K562 (cell line): Measurements from ENCODE around the gene TP53BP2. TPM values are rescaled to one million over a fixed set of nuclear protein-coding genes. Genes with fewer than 3 reads are reported as not detected.

Experiments used
- ATF4 ChIP-seq: fragments of 450-650 bp; formaldehyde crosslinking; IDR thresholded peaks from 2 replicates; pipeline ENCODE4 v1.4.0; 2022; ENCODE audit warnings: mild to moderate bottlenecking, moderate library complexity
- CXXC5 ChIP-seq: fragments of 250-450 bp; sonication (Bioruptor Pico); IDR thresholded peaks from 2 replicates; pipeline ENCODE4 v1.8.0; 2022; ENCODE audit warnings: inconsistent platforms, mild to moderate bottlenecking, moderate library complexity
- FOXK1 ChIP-seq: sonication (generic); formaldehyde crosslinking; IDR thresholded peaks from 2 replicates; pipeline ENCODE4 v1.8.0; 2022; ENCODE audit warnings: missing genetic modification reagents, mild to moderate bottlenecking, borderline replicate concordance
- FOXP1 ChIP-seq: sonication (generic); formaldehyde crosslinking; IDR thresholded peaks from 2 replicates; pipeline ENCODE4 v1.8.0; 2022; ENCODE audit warnings: mild to moderate bottlenecking, missing genetic modification reagents
- NFE2L1 ChIP-seq: fragments of 450-650 bp; IDR thresholded peaks from 2 replicates; pipeline ENCODE4 v1.6.1; 2016; ENCODE audit warnings: missing genetic modification characterization, low read depth, mild to moderate bottlenecking, missing compliant biosample characterization, moderate library complexity, borderline replicate concordance
- NR2C1 ChIP-seq, 2 experiments: fragments of 450-650 bp; IDR thresholded peaks; 2 replicates each; pipeline ENCODE4 v1.6.1; 2017; ENCODE audit warnings: mild to moderate bottlenecking in 2 of 2, antibody characterized with exemption in 1 of 2, inconsistent platforms in 1 of 2, missing compliant biosample characterization in 1 of 2, missing genetic modification characterization in 1 of 2
- RREB1 ChIP-seq: fragments of 250-450 bp; sonication (Bioruptor Pico); IDR thresholded peaks from 2 replicates; pipeline ENCODE4 v1.4.0; 2020
- TCF15 ChIP-seq: fragments of 250-450 bp; sonication (Bioruptor Pico); IDR thresholded peaks from 2 replicates; pipeline ENCODE4 v1.8.0; 2022; ENCODE audit warnings: moderate library complexity, mild to moderate bottlenecking, inconsistent platforms
- TCFL5 ChIP-seq: fragments of 250-450 bp; sonication (Bioruptor Pico); conservative IDR thresholded peaks from 2 replicates; pipeline ENCODE4 v1.6.1; 2021; ENCODE audit warnings: mild to moderate bottlenecking, moderate library complexity, matching md5 sums
- ZBTB11 ChIP-seq, 3 experiments: fragments of 200-800 bp in 1 of 3; fragments of 250-450 bp in 1 of 3; fragments of 450-650 bp in 1 of 3; sonication (Bioruptor Pico) in 1 of 3; sonication (Bioruptor generic) in 1 of 3; formaldehyde crosslinking in 1 of 3; IDR thresholded peaks; 2 replicates each; pipeline versions ENCODE4 v1.6.1 to v1.8.0; 2016 to 2022; ENCODE audit warnings: mild to moderate bottlenecking in 2 of 3, missing genetic modification characterization in 2 of 3, missing compliant biosample characterization in 1 of 3, moderate library complexity in 1 of 3
- ZNF311 ChIP-seq: fragments of 250-450 bp; sonication (Bioruptor Pico); IDR thresholded peaks from 2 replicates; pipeline ENCODE4 v1.4.0; 2020; ENCODE audit warnings: mild to moderate bottlenecking, moderate library complexity
- ZNF584 ChIP-seq: fragments of 200-800 bp; sonication (Bioruptor generic); IDR thresholded peaks from 2 replicates; pipeline ENCODE4 v1.6.1; 2016; ENCODE audit warnings: low read depth, mild to moderate bottlenecking, missing genetic modification characterization, missing compliant biosample characterization
- polyA plus RNA-seq, 8 experiments: library from polyadenylated mRNA; depleted of rRNA in 4 of 8; stranded (reverse) in 5 of 8; unstranded in 3 of 8; fragments of >200 nt; fragmentation: Nextera tagmentation in 2 of 8; fragmentation: Illumina TruSeq in 1 of 8; extraction: Ambion mirVana in 2 of 8; extraction: Trizol in 1 of 8; gene quantifications; 2 replicates each; pipeline versions ENCODE4 v1.2.1 to v1.2.3, GENCODE V29; 2011 to 2014; ENCODE audit warnings: inconsistent platforms in 1 of 8, missing spikeins in 1 of 8
- total RNA-seq, 7 experiments: library from RNA; depleted of rRNA in 6 of 7; stranded (reverse); fragments of >200 nt in 6 of 7; fragmentation: Illumina TruSeq in 2 of 7; extraction: Trizol in 2 of 7; gene quantifications; 2 replicates each; pipeline versions ENCODE4 v1.2.1 to v1.2.3, GENCODE V29; 2011 to 2021; ENCODE audit warnings: low replicate concordance in 1 of 7

Gene TP53BP2
- total and polyA plus RNA-seq, 9 of the 15 experiments (the other 6 are each of a cell fraction or from before 2014, with no cell fraction given) = 17.0 to 69.6 (median 40.1) TPM

- TF ChIP-seq RREB1 (CRISPR knock-in tag) (no peak), NR2C1 (IDR thresholded peaks at IDR 0.05) (no peak), NR2C1 (tag; IDR thresholded peaks at IDR 0.05) (peak; percentile 84), ZBTB11 (CRISPR knock-in tag; IDR thresholded peaks at IDR 0.05) (peak in 1 of 3 experiments; percentile 72; a peak in 1 of 6 replicates), FOXP1 (CRISPR knock-in tag) (no peak), NFE2L1 (tag) (peak; percentile 54; the same call in 1 of the 2 replicates), ATF4 (CRISPR knock-in tag) (peak; percentile 44; the same call in 1 of the 2 replicates), ZNF584 (no peak), ZNF311 (CRISPR knock-in tag) (peak; percentile 95), CXXC5 (CRISPR knock-in tag) (peak; percentile 73), TCFL5 (CRISPR knock-in tag) (0 out of 2 replicates have a peak, but pooled peaks have one; percentile 61), FOXK1 (CRISPR knock-in tag) (no peak), TCF15 (CRISPR knock-in tag) (peak; percentile 95)
These were observed 61.2 kb downstream of the TP53BP2 start (continued) for GRCh38 chr1:223784541-223784940.
